ENCODE results near the gene RPGRIP1L. TPM values are rescaled to one million over a fixed set of nuclear protein-coding genes. Genes with fewer than 3 reads are reported as not detected.
"Not testable (repeated sequence)": the region's sequence is repeated elsewhere in the genome, so short reads cannot be mapped to it uniquely, and the experiment has no call there.

RPGRIP1L gene
- total RNA-seq, 1 experiment from 2014 or later = 19.8 TPM

DNA sequence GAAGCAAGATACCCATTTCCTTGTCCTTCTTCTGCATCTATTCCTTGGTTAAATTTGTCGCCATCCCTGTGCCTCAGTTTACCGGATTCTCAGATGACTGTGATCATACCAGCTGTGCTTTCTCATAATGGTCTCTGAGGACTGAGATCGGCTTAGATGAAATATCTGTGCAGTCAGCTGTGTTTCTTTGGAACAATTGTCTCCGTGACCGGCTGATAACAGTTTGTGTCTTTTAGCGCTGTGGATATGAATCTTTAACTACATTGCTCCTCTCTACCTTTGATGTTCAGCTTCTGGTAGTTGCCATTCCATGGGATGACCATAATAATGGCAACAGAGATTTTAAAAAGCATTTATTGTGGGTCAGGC lies 770 bp upstream of the RPGRIP1L start:
- intact Hi-C loops (cut with micrococcal nuclease; ENCODE audit: unreplicated experiment) = loop anchor here (10.0 kb wide), 2 partner anchors 140 to 1220 kb away; no protein-coding TSS in a partner anchor
- TSS peak; percentile 58 for BruUV-seq (replicated peaks)
- peak overlapping the region; percentile 43 for H3K27ac ChIP-seq (ENCODE audit: low read depth, low read length, poor library complexity, severe bottlenecking)
- no peak for TF ChIP-seq EZH2 (IDR thresholded peaks at IDR 0.05; ENCODE audit: borderline replicate concordance, low read depth, low read length, poor library complexity, severe bottlenecking)
- TF ChIP-seq, protein P1, sequence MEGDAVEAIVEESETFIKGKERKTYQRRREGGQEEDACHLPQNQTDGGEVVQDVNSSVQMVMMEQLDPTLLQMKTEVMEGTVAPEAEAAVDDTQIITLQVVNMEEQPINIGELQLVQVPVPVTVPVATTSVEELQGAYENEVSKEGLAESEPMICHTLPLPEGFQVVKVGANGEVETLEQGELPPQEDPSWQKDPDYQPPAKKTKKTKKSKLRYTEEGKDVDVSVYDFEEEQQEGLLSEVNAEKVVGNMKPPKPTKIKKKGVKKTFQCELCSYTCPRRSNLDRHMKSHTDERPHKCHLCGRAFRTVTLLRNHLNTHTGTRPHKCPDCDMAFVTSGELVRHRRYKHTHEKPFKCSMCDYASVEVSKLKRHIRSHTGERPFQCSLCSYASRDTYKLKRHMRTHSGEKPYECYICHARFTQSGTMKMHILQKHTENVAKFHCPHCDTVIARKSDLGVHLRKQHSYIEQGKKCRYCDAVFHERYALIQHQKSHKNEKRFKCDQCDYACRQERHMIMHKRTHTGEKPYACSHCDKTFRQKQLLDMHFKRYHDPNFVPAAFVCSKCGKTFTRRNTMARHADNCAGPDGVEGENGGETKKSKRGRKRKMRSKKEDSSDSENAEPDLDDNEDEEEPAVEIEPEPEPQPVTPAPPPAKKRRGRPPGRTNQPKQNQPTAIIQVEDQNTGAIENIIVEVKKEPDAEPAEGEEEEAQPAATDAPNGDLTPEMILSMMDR (conservative IDR thresholded peaks at IDR 0.05; ENCODE audit: low read depth, low read length) = no peak
- H3K4me1 ChIP-seq (ENCODE audit: insufficient read depth, low read length, poor library complexity, severe bottlenecking) = peaks cover 15% of the 10 kb centered on the region
- no peaks in the 10 kb centered on the region for H3K9me3 ChIP-seq (ENCODE audit: low read depth, low read length, poor library complexity, severe bottlenecking)
- no peak for DNase-seq (ENCODE audit: low spot score)
- POLR2A ChIA-PET (ENCODE audit: low non-redundant PET) = no interaction called here
- CTCF ChIA-PET = interaction anchor here (0.6 kb wide), 1 partner anchor 1775 kb away, joined by 3 read pairs; no protein-coding TSS in a partner anchor
- H3K4me3 ChIP-seq (ENCODE audit: low read depth, low read length, poor library complexity, severe bottlenecking) = peak overlapping the region; percentile 61
- H3K36me3 ChIP-seq (ENCODE audit: insufficient read depth, low read length, poor library complexity, severe bottlenecking) = no peaks in the 10 kb centered on the region
- H3K27me3 ChIP-seq (replicated peaks; ENCODE audit: insufficient read depth, low read depth, low read length, poor library complexity) = no peaks in the 10 kb centered on the region

DNA sequence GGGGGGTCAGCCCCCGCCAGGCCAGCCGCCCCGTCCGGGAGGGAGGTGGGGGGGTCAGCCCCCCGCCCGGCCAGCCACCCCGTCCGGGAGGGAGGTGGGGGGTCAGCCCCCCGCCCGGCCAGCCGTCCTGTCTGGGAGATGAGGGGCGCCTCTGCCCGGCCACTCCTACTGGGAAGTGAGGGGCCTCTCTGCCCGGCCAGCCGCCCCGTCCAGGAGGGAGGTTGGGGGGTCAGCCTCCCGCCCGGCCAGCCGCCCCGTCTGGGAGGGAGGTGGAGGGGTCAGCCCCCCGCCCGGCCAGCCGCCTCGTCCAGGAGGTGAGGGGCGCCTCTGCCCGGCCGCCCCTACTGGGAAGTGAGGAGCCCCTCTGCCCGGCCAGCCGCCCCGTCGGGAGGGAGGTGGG lies 5.4 kb downstream of the RPGRIP1L start:
- H3K36me3 ChIP-seq (ENCODE audit: insufficient read depth, low read length, poor library complexity, severe bottlenecking); H3K4me1 ChIP-seq (ENCODE audit: insufficient read depth, low read length, poor library complexity, severe bottlenecking); H3K9me3 ChIP-seq (ENCODE audit: low read depth, low read length, poor library complexity, severe bottlenecking); H3K27me3 ChIP-seq (replicated peaks; ENCODE audit: insufficient read depth, low read depth, low read length, poor library complexity); CTCF ChIA-PET; intact Hi-C loops (cut with micrococcal nuclease; ENCODE audit: unreplicated experiment); H3K4me3 ChIP-seq (ENCODE audit: low read depth, low read length, poor library complexity, severe bottlenecking); BruUV-seq (replicated peaks); H3K27ac ChIP-seq (ENCODE audit: low read depth, low read length, poor library complexity, severe bottlenecking); POLR2A ChIA-PET (ENCODE audit: low non-redundant PET); DNase-seq (ENCODE audit: low spot score): not testable (repeated sequence)

DNA sequence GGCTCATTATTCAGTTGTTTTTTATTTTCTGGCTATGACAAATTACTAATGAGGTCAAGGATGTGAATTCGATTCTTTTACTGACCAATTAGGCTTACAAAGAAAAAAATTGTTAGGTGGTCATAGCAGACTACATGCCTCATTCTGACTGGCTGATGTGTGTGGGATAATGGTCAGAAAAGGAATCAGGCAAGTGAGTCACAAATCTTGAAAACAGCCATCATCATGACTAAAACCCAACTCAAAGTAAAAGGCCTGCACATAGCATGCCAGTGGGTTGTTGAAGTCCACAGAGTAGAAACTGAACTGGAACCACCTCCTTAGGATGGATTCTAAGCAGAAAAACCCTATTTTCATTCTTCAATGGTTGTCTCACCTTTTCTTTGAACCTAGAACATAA lies 8.6 kb downstream of the RPGRIP1L start:
- no peaks in the 10 kb centered on the region for H3K27me3 ChIP-seq (replicated peaks; ENCODE audit: insufficient read depth, low read depth, low read length, poor library complexity)
- no TSS peak for BruUV-seq (replicated peaks)
- no peak overlapping the region for H3K4me3 ChIP-seq (ENCODE audit: low read depth, low read length, poor library complexity, severe bottlenecking)
- ChIA-PET POLR2A (ENCODE audit: low non-redundant PET) (no interaction called here), CTCF (no interaction called here)
- no peaks in the 10 kb centered on the region for H3K9me3 ChIP-seq (ENCODE audit: low read depth, low read length, poor library complexity, severe bottlenecking)
- no peaks in the 10 kb centered on the region for H3K4me1 ChIP-seq (ENCODE audit: insufficient read depth, low read length, poor library complexity, severe bottlenecking)
- TF ChIP-seq, protein P1 (conservative IDR thresholded peaks at IDR 0.05; ENCODE audit: low read depth, low read length) = no peak
- no peak for TF ChIP-seq EZH2 (IDR thresholded peaks at IDR 0.05; ENCODE audit: borderline replicate concordance, low read depth, low read length, poor library complexity, severe bottlenecking)
- peaks cover 4% of the 10 kb centered on the region for H3K36me3 ChIP-seq (ENCODE audit: insufficient read depth, low read length, poor library complexity, severe bottlenecking)
- no peak overlapping the region for H3K27ac ChIP-seq (ENCODE audit: low read depth, low read length, poor library complexity, severe bottlenecking)
- intact Hi-C loops (cut with micrococcal nuclease; ENCODE audit: unreplicated experiment) = no loop called here
- DNase-seq (ENCODE audit: low spot score) = no peak

DNA sequence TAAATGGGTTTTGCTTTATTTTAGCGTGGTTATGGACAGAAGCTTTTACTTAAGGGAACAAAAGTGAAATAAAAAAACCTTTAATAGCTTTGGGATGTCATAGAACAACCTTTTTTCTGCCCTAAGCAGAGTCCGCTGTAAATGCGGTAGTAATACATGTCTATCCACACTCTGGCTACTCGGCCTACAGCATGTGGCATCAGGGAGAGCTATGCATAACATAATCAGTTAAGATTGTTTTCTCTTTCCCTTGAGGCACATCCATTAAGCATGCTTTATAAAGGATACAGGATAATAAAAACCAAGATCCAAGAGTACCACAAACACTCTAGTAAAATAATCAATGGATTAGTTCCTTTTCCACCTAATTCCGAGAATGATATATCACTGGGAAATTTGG lies 10.3 kb downstream of the RPGRIP1L start:
- TF ChIP-seq, protein P1 (conservative IDR thresholded peaks at IDR 0.05; ENCODE audit: low read depth, low read length) = no peak
- TF ChIP-seq EZH2 (IDR thresholded peaks at IDR 0.05; ENCODE audit: borderline replicate concordance, low read depth, low read length, poor library complexity, severe bottlenecking) = no peak
- H3K36me3 ChIP-seq (ENCODE audit: insufficient read depth, low read length, poor library complexity, severe bottlenecking) = peaks cover 4% of the 10 kb centered on the region
- H3K4me1 ChIP-seq (ENCODE audit: insufficient read depth, low read length, poor library complexity, severe bottlenecking) = no peaks in the 10 kb centered on the region
- H3K27me3 ChIP-seq (replicated peaks; ENCODE audit: insufficient read depth, low read depth, low read length, poor library complexity) = no peaks in the 10 kb centered on the region
- no peak for DNase-seq (ENCODE audit: low spot score)
- BruUV-seq (replicated peaks) = no TSS peak
- no peak overlapping the region for H3K27ac ChIP-seq (ENCODE audit: low read depth, low read length, poor library complexity, severe bottlenecking)
- ChIA-PET POLR2A (ENCODE audit: low non-redundant PET) (no interaction called here), CTCF (no interaction called here)
- intact Hi-C loops (cut with micrococcal nuclease; ENCODE audit: unreplicated experiment) = no loop called here
- no peak overlapping the region for H3K4me3 ChIP-seq (ENCODE audit: low read depth, low read length, poor library complexity, severe bottlenecking)
- no peaks in the 10 kb centered on the region for H3K9me3 ChIP-seq (ENCODE audit: low read depth, low read length, poor library complexity, severe bottlenecking)

All from A673 (cell line).